ENCODE measurements around the gene SLC12A7. TPM values are rescaled to one million over a fixed set of nuclear protein-coding genes. Genes with fewer than 3 reads are reported as not detected.

Gene SLC12A7
- total and polyA plus RNA-seq, 2 of the 13 experiments (the other 11 are each of a cell fraction or from before 2014, with no cell fraction given): 14.0 to 18.5 TPM

GRCh38 chr5:1013238-1013947 lies 98.5 kb downstream of the SLC12A7 start:
- POLR2A ChIA-PET: no interaction called here

More at GRCh38 chr5:1013238-1013947, 98.5 kb downstream of the SLC12A7 start:
- FAIRE-seq (no peak), DNase-seq (ENCODE audit: low spot score) (no peak), ATAC-seq (no peak)
- 71% methylated on average over 7 of the region's 19 CpGs for WGBS (ENCODE audit: low lambda C conversion rate)
- no peaks in the 10 kb centered on the region for H3K9me3 ChIP-seq (ENCODE audit: low read length)
- no peak overlapping the region for H3K9ac ChIP-seq (ENCODE audit: insufficient read depth, low read depth, low read length)
- no peak overlapping the region for H3K4me3 ChIP-seq (replicated peaks in 1 of 3; ENCODE audit: insufficient read depth in 1 of 3, low read depth in 2 of 3, low read length in 3 of 3)
- in situ Hi-C loops (cut with HindIII; ENCODE audit: extremely low pct_ligation_motif_present, low pct_unique_long_range_greater_than_20kb): no loop called here
- peaks cover 20% of the 10 kb centered on the region for H3K4me1 ChIP-seq (ENCODE audit: insufficient read depth, low read length)
- TF ChIP-seq HDAC2 (CRISPR knock-in tag; IDR thresholded peaks at IDR 0.05): no peak
- TF ChIP-seq ERF (CRISPR knock-in tag; IDR thresholded peaks at IDR 0.05): no peak
- TF ChIP-seq SMARCC2 (IDR thresholded peaks at IDR 0.05): no peak
- no peak for TF ChIP-seq ZNF747 (CRISPR knock-in tag; IDR thresholded peaks at IDR 0.05; ENCODE audit: borderline replicate concordance)
- no peak for TF ChIP-seq MBNL3 (CRISPR knock-in tag; conservative IDR thresholded peaks at IDR 0.05)
- no peak for TF ChIP-seq PCBP1 (IDR thresholded peaks at IDR 0.05; ENCODE audit: borderline replicate concordance, low read depth, low read length)
- TF ChIP-seq, protein P1, sequence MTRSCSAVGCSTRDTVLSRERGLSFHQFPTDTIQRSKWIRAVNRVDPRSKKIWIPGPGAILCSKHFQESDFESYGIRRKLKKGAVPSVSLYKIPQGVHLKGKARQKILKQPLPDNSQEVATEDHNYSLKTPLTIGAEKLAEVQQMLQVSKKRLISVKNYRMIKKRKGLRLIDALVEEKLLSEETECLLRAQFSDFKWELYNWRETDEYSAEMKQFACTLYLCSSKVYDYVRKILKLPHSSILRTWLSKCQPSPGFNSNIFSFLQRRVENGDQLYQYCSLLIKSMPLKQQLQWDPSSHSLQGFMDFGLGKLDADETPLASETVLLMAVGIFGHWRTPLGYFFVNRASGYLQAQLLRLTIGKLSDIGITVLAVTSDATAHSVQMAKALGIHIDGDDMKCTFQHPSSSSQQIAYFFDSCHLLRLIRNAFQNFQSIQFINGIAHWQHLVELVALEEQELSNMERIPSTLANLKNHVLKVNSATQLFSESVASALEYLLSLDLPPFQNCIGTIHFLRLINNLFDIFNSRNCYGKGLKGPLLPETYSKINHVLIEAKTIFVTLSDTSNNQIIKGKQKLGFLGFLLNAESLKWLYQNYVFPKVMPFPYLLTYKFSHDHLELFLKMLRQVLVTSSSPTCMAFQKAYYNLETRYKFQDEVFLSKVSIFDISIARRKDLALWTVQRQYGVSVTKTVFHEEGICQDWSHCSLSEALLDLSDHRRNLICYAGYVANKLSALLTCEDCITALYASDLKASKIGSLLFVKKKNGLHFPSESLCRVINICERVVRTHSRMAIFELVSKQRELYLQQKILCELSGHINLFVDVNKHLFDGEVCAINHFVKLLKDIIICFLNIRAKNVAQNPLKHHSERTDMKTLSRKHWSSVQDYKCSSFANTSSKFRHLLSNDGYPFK (CRISPR knock-in tag; IDR thresholded peaks at IDR 0.05; ENCODE audit: borderline replicate concordance): no peak
- TF ChIP-seq SRF (IDR thresholded peaks at IDR 0.05; ENCODE audit: low read depth, low read length): no peak
- no peak for TF ChIP-seq ZNF530 (CRISPR knock-in tag; IDR thresholded peaks at IDR 0.05; ENCODE audit: low read depth)
- TF ChIP-seq ZSCAN22 (CRISPR knock-in tag; IDR thresholded peaks at IDR 0.05): no peak
- TF ChIP-seq KAT2B (IDR thresholded peaks at IDR 0.05; ENCODE audit: borderline replicate concordance, low read depth, low read length): no peak
- no peak for TF ChIP-seq ZBTB1 (CRISPR knock-in tag; IDR thresholded peaks at IDR 0.05; ENCODE audit: borderline replicate concordance)
- no peak for TF ChIP-seq RBAK (CRISPR knock-in tag; IDR thresholded peaks at IDR 0.05)
- TF ChIP-seq ZBTB21 (CRISPR knock-in tag; IDR thresholded peaks at IDR 0.05): no peak
- TF ChIP-seq NR0B2 (CRISPR knock-in tag; IDR thresholded peaks at IDR 0.05): no peak
- no peak for TF ChIP-seq ZNF468 (CRISPR knock-in tag; IDR thresholded peaks at IDR 0.05)
- no peak for TF ChIP-seq MEIS2 (CRISPR knock-in tag; IDR thresholded peaks at IDR 0.05)
- H3K27ac ChIP-seq (ENCODE audit: extremely low read length, insufficient read depth, low read length): no peak overlapping the region
- peaks cover 2 to 11% of the 10 kb centered on the region in 2 experiments; a peak in 4 of 5 replicates for H3K27me3 ChIP-seq (ENCODE audit: control insufficient read depth in 1 of 2, insufficient read depth in 2 of 2, low read length in 2 of 2)
- no TSS peak for BruUV-seq (replicated peaks)
- no peaks in the 10 kb centered on the region for H3K36me3 ChIP-seq (replicated peaks in 1 of 2; ENCODE audit: control insufficient read depth in 1 of 2, insufficient read depth in 2 of 2, low read length in 2 of 2)
- intact Hi-C loops (cut with micrococcal nuclease; ENCODE audit: unreplicated experiment): no loop called here
- no peak overlapping the region for H2AFZ ChIP-seq (ENCODE audit: low read length)
- H4K20me1 ChIP-seq (ENCODE audit: insufficient read depth, low read length): no peaks in the 10 kb centered on the region
- H3K79me2 ChIP-seq (ENCODE audit: insufficient read depth, low read length): no peaks in the 10 kb centered on the region
- CTCF ChIA-PET (ENCODE audit: low intra/inter-chr PET ratio, low total read pairs): no interaction called here
- no peak overlapping the region for H3K4me2 ChIP-seq (ENCODE audit: low read depth, low read length)
